CMK (cell line): ENCODE measurements around the gene BCL2L12.

Source experiments
- DNase-seq: peaks from one replicate; pipeline ENCODE4 v3.0.0-alpha.2; 2010; ENCODE audit warnings: low read depth

Gene BCL2L12

GRCh38 chr19:49685845-49686332 is 20.2 kb downstream of the BCL2L12 start:
- no peak for DNase-seq

GRCh38 chr19:49686503-49687088 is 20.9 kb downstream of the BCL2L12 start:
- DNase-seq: no peak

DNA sequence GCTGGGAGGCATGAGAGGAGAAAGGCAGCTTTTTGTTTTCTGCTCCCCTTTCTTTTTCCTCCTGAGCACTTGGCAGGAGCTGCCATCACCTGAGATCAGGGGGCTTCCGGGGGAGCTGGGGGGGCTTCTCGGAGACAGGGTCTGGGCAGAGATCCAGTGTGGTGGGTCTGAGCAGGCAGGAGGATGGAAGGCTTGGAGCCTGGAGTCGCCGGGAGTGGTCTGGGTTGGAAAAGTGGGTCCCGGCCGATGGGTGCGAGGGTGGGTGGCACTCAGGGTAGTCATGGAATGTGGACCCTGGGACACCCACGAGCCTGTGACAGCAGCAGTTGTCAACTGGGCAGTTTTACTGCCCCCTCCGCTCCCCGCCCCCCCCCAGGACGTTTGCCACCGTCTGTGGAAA is 21.4 kb downstream of the BCL2L12 start:
- DNase-seq: no peak

GRCh38 chr19:49687566-49688316 is 22.0 kb downstream of the BCL2L12 start:
- DNase-seq: no peak

- no peak for DNase-seq
These were observed 22.9 kb downstream of the BCL2L12 start for GRCh38 chr19:49688531-49689132.

DNA sequence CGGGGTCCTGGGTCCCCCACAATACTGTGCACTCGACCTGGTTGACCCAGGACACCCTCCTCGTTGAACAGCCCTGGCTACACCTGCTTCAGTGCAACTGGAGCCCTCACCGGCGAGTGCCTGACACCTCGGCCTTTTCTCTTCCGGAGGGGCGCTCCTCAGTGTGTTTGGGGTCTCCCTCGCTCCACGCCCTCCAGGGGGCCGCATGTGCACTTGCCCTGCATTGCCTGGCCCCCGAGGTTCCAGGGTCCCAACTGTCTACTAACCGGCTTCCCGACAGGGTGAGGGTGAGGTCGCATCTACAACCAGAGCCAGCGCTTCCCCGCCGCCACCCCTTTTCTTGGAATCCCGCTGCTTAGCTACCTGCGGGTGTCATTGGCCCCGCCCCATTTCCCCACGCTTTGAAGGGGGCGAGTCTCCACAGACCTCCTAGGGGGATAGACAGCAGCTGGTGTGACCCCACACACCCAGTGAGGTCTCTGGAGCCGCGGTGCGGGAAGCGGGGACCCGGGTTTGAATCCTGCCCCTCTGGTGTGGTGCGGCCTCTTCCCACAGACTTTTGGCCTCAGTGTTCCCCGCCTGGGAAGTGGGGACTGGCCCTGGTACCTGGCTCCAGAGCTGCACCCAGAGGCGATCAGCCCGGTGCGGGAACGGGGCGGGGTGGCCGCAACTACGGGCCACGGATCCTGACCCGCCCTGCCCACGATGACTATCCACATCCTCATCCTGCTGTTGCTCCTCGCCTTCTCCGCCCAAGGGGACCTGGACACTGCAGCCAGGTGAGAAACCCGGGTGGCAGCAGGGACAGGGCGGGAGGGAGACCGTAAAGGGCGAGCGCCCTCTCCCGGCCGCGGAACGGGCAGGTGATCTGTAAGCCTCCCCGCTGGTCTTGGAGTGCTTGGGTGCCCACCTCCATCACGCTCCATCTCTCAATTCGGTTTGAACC is 23.7 kb downstream of the BCL2L12 start, which contains the start of gene ADM5:
Gene ADM5 (plus strand): TSS at position 462 of the 946 bp plus-strand sequence. CDS start 244 bp downstream, at position 706.
- DNase-seq: no peak

DNA sequence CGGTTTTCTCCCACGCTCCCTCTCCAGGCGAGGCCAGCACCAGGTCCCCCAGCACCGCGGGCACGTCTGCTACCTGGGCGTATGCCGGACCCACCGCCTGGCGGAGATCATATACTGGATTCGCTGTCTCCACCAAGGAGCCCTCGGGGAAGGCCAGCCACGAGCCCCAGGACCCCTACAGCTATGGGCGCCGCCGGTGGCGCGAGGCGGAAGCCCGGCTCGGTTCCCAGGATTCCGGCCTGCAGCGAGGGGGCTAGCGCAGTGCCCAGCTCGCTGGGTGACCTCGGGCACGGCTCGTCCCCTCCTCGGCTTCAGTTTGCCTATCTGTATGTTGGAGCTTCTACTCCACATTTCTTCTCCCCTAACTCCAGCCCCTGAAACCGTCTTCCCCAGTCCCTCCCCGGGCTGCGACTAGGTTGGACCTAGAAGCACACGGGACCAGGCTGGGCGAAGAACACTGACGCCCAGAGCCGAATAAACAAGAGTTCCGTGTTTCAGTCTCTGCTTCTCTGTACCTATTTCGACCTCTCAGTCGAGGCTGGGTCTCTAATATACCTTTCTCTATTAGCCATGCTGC is 24.4 kb downstream of the BCL2L12 start:
- no peak for DNase-seq

GRCh38 chr19:49690656-49691242 is 25.0 kb downstream of the BCL2L12 start, which contains the start of gene CPT1C:
Gene CPT1C (plus strand): TSS chr19:49691116. CDS start chr19:49692253, 1,137 bp downstream.
- DNase-seq: no peak

DNA sequence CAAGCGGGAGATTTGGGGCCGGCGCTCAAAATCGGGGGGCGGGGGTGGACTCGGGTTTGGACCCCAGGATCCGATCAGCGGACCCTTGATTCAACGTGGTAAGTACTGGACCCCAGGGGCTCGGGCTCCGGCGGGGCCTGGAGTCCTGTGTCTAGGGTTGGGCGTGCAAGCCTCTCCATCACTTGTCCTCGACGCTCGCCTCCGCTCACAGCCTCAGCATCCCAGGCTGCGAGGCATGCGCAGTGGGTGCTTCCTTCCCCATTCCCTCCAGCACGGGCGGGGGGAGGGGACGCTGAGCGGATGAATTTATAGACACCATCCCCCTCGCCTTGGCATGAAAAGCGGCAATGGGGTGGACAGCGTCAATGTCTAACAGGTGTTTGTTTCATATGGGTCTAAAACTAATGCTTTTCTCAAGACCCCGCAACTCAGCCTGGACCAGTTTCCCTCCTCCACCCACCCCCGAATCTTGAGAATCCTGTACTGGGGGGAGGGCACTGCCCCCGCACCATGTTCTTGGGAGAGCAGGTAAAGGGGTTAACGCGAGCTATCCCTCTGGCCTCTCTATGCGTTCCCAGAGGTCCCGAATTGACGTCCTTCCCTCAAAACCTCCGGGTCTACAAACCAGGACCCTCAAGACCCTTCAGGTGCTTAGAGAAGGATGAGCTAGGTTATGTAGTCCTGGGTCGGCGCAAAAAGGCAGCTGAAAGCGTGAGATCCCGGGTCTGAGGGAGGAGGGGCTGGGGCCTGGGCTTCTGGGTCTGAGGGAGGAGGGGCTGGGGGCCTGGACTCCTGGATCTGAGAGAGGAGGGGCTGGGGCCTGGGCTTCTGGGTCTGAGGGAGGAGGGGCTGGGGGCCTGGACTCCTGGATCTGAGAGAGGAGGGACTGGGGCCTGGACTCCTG is 25.8 kb downstream of the BCL2L12 start:
- DNase-seq: no peak

DNA sequence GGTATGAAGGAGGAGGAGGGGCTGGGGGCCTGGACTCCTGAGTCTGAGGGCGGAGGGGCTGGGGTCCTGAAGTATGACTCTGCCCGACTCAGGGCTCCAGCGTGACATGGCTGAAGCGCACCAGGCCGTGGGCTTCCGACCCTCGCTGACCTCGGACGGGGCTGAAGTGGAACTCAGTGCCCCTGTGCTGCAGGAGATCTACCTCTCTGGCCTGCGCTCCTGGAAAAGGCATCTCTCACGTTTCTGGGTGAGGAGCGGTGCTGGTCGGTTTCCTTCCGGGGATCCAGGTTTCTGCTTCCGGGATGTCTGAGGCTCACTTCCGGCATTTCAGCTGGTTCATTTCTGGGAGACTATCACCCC is 26.4 kb downstream of the BCL2L12 start:
- DNase-seq: no peak

- no peak for DNase-seq
These were observed 30.4 kb downstream of the BCL2L12 start for GRCh38 chr19:49696115-49696514.

GRCh38 chr19:49696865-49697264 is 31.1 kb downstream of the BCL2L12 start:
- no peak for DNase-seq

GRCh38 chr19:49699364-49699763 is 33.6 kb downstream of the BCL2L12 start:
- DNase-seq: no peak

GRCh38 chr19:49700563-49700962 is 34.8 kb downstream of the BCL2L12 start:
- no peak for DNase-seq

- no peak for DNase-seq
These were observed 35.6 kb downstream of the BCL2L12 start for GRCh38 chr19:49701271-49701786.

DNA sequence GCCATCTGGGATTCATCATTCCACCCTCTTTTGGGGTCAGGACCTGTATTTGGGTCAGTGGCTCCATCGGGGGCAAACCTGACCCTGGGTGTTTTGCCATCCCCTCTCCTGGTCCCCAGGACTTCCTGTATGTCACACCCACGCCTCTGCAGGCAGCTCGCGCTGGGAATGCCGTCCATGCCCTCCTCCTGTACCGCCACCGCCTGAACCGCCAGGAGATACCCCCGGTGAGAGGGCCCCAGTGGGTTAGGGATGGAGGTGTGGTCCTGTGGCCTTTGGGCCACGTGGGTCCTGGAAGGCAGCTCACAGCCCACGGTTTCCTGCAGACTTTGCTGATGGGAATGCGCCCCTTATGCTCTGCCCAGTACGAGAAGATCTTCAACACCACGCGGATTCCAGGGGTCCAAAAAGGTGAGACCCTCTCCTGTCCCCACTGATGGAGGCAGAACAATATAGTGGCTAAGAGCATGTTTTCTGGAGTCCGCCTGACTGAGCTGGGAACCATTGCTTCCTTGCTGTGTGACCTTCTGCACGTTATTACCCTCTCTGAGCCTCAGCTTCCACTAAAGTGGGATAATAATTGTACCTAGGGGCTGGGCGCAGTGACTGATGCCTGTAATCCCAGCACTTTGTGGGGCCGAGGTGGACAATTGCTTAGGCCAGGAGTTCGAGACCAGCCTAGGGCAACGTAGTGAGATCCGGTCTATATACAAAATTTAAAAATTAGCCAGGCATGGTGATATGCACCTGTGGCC is 39.3 kb downstream of the BCL2L12 start:
- no peak for DNase-seq

DNA sequence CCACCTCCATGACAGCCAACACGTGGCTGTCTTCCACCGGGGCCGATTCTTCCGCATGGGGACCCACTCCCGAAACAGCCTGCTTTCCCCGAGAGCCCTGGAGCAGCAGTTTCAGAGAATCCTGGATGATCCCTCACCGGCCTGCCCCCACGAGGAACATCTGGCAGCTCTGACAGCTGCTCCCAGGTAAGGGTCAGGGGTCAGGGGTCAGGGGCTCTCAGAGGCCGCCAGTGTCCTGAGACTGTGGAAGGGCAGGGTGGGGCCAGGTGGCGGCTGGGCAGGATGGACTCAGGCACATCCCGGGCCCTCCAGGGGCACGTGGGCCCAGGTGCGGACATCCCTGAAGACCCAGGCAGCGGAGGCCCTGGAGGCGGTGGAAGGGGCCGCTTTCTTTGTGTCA is 40.2 kb downstream of the BCL2L12 start:
- no peak for DNase-seq

GRCh38 chr19:49710372-49710951 is 44.7 kb downstream of the BCL2L12 start:
- DNase-seq: no peak

DNA sequence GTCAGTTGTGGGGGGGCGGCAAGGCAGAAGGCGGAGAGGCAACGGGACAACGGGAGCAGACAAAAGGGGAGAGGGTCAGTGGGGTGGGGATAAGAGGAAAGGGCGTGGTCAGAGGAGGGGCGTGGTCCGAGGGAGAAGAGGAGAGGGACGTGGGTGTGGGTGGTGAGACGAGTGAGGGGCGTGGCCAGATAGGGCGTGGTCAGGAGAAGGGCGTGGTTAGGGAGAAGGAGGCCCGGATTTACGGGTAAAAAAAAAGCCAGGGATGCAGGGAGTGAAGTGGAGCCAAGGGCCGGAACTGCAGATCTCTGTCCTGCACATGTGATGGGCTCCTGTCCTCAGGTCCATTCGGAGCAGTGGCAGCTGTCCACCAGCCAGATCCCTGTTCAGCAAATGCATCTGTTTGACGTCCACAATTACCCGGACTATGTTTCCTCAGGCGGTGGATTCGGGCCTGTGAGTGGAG is 46.7 kb downstream of the BCL2L12 start:
- DNase-seq: peak; percentile 84
